ENCODE results near the gene WNT9B. TPM values are rescaled to one million over a fixed set of nuclear protein-coding genes. Genes with fewer than 3 reads are reported as not detected.

The WNT9B gene
- total and polyA plus RNA-seq, 2 of the 13 experiments (the other 11 are each of a cell fraction or from before 2014, with no cell fraction given), result not detected

- TF ChIP-seq ZNF816 (CRISPR knock-in tag; IDR thresholded peaks at IDR 0.05; ENCODE audit: borderline replicate concordance), result no peak
- TF ChIP-seq MLLT10 (CRISPR knock-in tag; IDR thresholded peaks at IDR 0.05), result no peak
- TF ChIP-seq ZNF142 (CRISPR knock-in tag; IDR thresholded peaks at IDR 0.05), result no peak
- peak; percentile 95 for TF ChIP-seq CTCF (CRISPR knock-in tag; IDR thresholded peaks at IDR 0.05)
- peak; percentile 65 for TF ChIP-seq ZNF687 (CRISPR knock-in tag; IDR thresholded peaks at IDR 0.05)
- TF ChIP-seq KLF16 (CRISPR knock-in tag; IDR thresholded peaks at IDR 0.05), result no peak; a peak in 1 of 4 replicates
- TF ChIP-seq REXO4 (CRISPR knock-in tag; IDR thresholded peaks at IDR 0.05; ENCODE audit: borderline replicate concordance), result no peak
- no peak for TF ChIP-seq ZNF503 (CRISPR knock-in tag; IDR thresholded peaks at IDR 0.05)
- no peak for TF ChIP-seq SRSF4 (IDR thresholded peaks at IDR 0.05; ENCODE audit: low read depth, low read length, poor library complexity, severe bottlenecking)
- no peak for TF ChIP-seq HNF4A (CRISPR knock-in tag; IDR thresholded peaks at IDR 0.05)
- TF ChIP-seq RFX3 (CRISPR knock-in tag; IDR thresholded peaks at IDR 0.05), result no peak
- no peak for TF ChIP-seq SMAD3 (CRISPR knock-in tag; IDR thresholded peaks at IDR 0.05)
Measured at GRCh38 chr17:46841561-46842379, 9.6 kb upstream of the WNT9B start (continued).
